Hepatic stellate cell (primary cell): Measurements from ENCODE around the gene LRRFIP1.

Source experiments
- DNase-seq: peaks from one replicate; pipeline ENCODE4 v3.0.0; 2011; ENCODE audit warnings: low spot score

Gene LRRFIP1

DNA sequence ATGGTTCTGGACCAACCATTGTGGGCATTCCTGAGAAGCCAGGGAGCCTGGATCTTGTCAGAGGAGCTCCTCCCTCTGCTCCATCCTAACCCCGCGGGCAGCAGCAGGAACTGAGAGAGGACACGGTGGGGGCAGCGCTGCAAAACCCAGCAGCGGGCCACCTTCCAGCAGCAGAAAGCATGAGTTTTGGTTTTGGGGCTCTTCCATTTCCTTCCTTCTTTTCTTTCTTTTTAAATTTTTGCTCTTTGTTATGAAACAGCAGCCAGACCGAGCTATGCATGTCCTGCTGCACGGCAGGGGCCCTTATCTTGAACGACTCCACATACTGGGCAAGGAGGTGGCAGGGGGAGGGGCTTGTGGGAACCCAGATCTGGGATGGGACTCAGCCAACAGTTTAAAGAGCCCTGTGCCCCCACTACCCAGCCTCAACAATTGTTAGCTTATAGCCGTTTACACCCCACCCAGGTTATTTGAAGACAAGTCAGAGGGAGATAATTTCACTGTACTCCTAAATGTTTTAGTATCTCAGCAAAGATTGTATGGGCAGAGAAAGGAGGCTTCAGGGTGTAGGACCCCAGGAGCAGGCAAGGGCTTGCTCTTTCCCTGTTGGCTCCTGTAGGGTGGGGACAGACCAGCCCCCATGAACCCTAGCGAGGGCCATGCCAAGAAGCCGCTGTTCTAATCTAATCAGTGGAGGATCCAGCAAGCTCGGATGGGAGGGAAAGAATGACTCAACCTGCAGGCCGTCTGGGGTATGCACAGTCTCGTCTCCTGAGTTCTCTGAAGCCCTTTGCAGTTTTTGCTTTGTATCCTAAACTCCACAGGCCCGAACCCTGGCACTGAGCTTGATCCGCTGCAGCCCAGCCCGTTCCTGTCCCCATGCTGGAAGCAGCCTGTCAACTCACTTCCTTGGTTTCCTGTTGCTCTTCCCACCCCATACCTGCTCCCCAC, 75.3 kb downstream of the LRRFIP1 start:
- peak; percentile 71 for DNase-seq

- DNase-seq: peak; percentile 31
Observed at GRCh38 chr2:237704501-237705434, 77.4 kb downstream of the LRRFIP1 start.

DNA sequence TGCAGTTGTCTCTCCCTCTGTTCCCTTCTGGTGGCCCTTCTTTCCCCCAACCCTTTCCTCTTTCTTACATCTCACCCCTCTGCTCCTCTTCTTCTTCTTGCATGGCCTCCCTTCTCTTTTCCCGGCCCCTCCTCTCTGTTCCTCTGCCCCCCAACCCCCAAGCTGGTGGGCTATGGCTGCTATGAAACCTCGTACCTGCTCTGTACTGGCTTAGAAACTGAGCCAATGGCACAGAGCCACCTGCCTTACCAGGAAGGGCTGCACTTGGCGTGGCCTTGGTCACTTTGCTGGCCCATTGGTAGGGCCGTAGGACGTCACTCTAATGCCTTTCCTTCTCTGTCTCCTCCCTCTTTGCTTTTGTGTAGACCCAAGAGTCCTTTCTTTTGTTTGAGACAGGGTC, 78.9 kb downstream of the LRRFIP1 start:
- no peak for DNase-seq

- no peak for DNase-seq
Observed at GRCh38 chr2:237708065-237708398, 80.6 kb downstream of the LRRFIP1 start.

DNA sequence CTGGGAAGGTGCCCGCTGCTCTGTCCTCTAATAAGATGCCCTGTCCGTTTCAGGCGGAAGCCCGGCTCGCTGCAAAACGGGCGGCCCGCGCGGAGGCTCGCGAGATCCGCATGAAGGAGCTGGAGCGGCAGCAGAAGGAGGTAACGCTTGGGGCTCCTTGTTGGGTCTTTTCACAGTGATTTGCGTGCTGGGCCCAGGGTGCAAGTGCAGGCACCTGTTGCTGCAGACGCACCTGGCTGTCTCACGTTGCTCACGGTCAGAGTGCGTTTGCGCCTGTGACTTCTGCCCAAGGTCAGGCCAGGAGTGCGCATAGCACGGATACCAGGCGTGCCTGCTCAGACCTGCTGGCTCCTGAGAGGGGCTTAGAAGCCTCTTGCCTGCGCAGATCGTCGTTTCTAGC, 81.1 kb downstream of the LRRFIP1 start:
- no peak for DNase-seq

- no peak for DNase-seq
Observed at GRCh38 chr2:237708961-237709360, 81.6 kb downstream of the LRRFIP1 start.

DNA sequence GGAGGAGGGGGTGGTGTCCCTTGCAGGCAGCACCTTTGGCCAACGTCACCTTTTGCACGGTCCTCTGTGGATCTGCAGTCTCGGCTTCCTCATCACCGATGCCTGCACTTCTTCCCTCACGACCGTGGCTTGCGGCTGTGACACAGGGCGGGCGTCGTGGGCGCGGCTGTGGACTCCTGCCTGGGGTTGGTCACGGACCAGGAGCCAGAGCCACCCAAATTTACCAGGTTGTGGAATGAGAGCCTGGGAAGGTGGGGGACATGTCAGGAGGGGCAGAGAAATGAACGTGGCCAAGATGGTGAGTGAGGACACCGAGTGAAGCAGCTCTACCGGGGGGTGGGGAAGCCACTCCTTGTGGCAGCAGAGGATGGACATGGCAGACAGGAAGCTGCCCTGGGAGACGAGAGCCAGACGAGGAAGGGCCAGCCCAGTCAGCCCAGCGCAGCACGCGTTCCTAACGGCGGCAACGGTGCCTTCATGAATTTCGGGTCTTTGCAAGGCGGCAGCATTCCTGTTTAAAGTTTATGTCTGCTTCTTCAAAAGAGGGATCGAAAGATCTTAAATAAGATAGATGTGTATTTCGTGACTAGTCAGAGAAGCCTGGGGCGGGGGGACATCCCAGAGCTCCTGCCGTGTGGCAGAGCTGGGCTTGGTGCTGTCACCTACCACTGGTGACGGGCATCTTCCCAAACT, 84.2 kb downstream of the LRRFIP1 start:
- no peak for DNase-seq

DNA sequence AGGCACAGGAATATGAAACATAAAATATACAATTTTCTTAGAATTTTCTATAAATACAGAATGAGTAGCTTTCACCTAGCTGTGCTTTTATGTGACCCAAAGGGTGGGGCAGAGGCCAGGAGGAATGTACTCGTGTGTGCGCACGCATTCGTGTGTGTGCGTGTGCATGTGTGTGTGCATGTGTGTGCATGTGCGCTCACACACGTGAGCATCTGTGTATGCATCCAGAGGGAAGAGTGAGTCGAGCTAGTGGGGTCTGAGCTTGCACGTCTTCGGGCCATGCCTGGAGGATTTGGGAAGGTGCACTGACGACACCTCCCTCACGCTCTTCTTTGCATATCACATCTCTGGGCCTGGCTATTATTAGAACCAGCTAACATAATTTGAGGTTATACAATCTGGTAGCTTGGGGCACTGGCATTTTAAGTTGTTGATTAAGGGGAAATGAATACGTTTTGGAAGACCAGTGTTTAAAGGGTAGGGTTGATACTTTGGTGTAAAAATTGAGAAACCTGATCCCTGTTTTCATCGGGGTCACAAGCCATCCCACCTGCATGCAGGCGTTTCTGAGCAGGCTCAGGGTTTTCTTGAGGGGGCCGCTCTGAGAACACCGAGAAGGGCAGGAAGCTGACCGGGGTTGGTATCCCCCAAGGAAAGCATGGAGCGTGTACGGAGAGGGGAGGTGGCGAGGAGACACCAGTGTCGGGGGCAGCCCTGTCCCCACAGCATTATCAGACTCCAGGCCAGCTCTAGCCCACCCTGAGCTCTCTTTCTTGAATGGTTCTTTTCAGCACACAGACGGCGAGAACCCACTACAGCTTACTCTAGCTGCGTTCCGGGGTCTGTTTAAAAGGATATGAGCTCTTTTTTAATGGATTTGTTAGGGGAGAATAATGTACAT, 85.3 kb downstream of the LRRFIP1 start:
- no peak for DNase-seq

- no peak for DNase-seq
Observed at GRCh38 chr2:237714690-237715458, 87.5 kb downstream of the LRRFIP1 start.

GRCh38 chr2:237715459-237715947, 88.1 kb downstream of the LRRFIP1 start:
- DNase-seq: no peak

DNA sequence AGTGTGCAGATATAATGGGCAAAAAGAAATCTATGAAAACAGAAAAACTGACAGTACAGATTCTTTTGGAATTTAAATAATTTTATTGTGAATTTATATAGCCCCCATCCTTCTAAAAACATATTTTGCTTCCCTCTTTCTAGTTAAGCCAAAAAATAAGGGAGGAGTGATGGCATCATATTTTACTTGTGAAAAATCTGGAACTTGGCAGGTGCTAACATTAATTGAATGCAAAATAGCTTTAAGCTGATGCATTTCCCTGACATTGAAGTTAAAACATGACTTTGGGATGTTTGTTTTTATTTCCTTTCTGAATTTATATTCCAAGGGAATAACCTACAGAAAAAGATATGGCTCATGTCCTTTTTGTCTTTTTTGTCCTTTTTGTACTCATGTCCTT, 88.6 kb downstream of the LRRFIP1 start:
- no peak for DNase-seq

DNA sequence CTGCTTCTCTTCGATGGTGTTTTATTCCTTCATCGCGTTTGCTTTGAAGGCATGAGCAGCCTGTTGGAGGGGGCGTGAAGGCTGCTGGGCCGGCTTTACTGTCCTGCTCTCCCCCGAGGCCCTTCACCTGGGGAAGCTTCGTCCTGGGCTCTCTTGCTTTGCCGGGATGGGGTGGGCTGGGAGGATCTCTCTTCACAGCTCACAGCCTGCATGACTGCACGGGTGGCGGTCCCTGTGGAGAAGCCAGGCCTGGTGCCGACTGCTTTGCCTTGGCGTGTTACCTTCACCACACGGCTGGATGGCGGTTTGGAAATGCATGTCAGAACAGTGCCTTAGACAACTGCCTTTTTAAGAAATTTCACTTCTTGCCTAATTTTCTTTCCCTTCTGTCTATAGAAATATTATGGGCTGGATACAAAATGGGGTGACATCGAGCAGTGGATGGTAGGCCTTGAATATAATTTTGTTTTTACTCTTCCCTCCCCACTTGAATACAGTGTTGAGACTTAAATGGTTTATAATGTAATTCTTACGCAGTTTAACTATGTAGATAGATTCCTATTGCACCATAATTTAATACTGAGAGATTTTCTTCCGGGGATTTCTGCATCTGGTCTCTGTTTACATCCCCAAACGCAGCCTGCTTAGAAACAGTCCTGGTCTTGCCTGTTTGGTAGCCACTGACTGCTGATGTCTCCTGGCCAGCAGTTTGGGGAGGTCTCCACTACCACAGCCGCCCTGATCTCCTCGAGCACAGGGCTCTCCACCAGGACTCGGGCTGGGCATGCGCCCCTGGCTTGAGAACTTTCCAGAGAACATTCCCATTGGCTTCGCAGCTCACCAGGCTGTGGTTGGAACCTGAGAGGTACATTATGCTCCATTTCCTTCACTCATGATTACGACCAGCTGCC, 90.2 kb downstream of the LRRFIP1 start:
- no peak for DNase-seq

GRCh38 chr2:237718277-237718634, 90.9 kb downstream of the LRRFIP1 start:
- DNase-seq: no peak

DNA sequence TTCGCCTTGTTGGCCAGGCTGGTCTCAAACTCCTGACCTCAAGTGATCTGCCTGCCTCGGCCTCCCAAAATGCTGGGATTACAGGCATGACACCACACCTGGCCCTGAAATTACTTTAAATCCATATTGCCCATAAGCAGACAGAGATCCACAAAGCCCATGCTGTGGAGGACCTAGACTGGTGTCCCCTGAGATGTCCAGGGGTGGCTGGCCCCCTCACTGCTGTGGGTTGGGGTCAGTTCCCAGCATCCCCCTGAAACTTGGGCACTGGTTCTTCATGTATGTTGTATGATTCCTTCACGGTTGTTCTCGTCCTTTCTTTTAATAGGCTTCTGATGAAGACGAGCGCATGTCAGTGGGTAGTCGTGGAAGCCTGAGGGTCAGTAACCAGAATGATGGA, 93.1 kb downstream of the LRRFIP1 start:
- no peak for DNase-seq

GRCh38 chr2:237720957-237721356, 93.6 kb downstream of the LRRFIP1 start:
- DNase-seq: no peak

- DNase-seq: no peak
Observed at GRCh38 chr2:237721458-237721857, 94.1 kb downstream of the LRRFIP1 start.

GRCh38 chr2:237722616-237723015, 95.2 kb downstream of the LRRFIP1 start:
- DNase-seq: no peak

- no peak for DNase-seq
Observed at GRCh38 chr2:237723023-237723422, 95.6 kb downstream of the LRRFIP1 start.

- peak; percentile 27 for DNase-seq
Observed at GRCh38 chr2:237723602-237724001, 96.2 kb downstream of the LRRFIP1 start.
